Uterine smooth muscle cell (primary cell): ENCODE results near the gene RPL41. TPM values are rescaled to one million over a fixed set of nuclear protein-coding genes. Genes with fewer than 3 reads are reported as not detected.

Source experiments
- total RNA-seq: library from RNA; depleted of rRNA; stranded (reverse); fragments of >200 nt; gene quantifications from 2 replicates; pipeline ENCODE4 v1.2.3, GENCODE V29; 2014

RPL41 gene
- 1,557 and 2,417 TPM in 2 replicates for total RNA-seq

GRCh38 chr12:56116267-56117081, at the start of gene RPL41:
Gene RPL41, plus strand, starts transcription at chr12:56116633.

GRCh38 chr12:56079723-56080555, 36.5 kb upstream of the RPL41 start, which contains the start of gene ERBB3:
Gene ERBB3, plus strand, starts transcription at chr12:56080165. Its CDS starts 136 bp downstream, at chr12:56080301.

DNA sequence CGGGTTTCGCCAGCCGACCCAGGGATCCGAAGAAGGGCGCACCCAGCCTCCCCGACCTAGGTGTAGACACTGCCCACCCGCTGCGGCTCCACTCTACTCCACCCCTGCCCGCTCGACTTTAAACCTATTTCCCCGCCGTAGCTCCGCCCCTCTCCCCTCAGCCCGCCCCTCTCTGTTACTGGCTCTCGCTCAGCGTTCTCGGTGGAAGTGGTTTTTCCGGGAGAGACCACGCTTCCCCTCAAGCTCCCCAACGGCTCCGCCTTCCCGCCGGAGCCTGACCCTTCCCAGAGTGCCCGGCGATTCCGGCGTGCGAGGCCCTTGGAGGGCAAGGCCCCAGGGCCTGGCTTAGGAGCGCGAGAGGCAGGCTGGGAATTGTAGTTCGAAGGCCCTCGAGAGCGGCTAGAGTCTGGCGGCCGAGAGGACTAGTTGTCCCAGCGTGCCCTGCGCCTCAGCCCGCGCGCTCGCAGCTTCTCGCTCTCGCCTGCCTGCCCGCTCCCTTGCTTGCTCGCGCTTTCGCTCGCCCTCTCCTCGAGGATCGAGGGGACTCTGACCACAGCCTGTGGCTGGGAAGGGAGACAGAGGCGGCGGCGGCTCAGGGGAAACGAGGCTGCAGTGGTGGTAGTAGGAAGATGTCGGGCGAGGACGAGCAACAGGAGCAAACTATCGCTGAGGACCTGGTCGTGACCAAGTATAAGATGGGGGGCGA, 12.2 kb upstream of the RPL41 start, which contains the start of gene PA2G4:
TSS of gene PA2G4 (plus strand) at position 451 of the 706 bp plus-strand sequence. CDS start at position 630, 179 bp downstream.

DNA sequence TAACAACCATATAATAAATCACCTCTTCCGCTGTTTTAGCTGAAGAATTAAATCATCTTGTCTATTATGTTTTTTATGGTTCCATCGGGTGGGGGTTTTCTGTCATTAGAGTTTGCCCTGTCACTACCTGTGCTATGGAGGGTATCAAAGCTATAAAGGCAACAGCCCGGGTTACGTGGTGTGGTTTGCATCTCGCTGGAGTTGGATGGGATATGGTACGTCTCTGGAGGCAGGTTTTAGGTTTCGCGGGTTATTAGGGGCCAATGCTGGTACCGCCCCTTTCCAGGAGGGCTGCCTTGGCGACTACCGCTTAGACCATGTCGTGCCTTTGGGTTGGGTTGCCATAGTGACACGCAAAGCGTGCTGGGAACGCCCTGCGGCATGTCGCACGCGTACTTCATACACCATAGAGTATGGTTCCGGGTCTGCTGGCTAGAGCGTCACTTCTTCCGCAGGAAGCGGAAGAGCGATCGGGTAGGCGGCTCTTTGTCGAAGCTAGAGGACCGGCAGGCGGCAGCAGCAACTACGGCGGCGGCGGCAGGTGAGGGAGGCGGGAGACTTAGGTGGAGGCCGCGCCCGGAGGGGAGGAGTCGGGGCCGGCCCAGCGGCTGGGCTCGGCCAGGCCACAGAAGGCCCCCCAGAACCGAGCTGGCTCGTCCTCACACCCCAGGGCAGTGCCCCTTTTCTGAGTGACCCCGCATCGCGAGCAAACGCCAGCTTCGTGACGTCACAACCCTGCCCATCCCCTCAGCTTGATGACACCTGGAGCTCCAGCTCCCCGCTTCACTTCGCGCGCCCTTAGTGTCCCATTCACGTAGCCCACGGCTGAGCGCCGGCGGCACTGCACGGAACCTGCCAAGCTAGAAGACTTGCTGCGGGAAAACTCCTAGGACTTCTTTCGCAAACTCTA, 1.6 kb downstream of the RPL41 start, which contains the start of gene ZC3H10:
TSS of gene ZC3H10 (plus strand) at position 489 of the 910 bp plus-strand sequence. CDS start 2,297 bp downstream, outside the sequence.

DNA sequence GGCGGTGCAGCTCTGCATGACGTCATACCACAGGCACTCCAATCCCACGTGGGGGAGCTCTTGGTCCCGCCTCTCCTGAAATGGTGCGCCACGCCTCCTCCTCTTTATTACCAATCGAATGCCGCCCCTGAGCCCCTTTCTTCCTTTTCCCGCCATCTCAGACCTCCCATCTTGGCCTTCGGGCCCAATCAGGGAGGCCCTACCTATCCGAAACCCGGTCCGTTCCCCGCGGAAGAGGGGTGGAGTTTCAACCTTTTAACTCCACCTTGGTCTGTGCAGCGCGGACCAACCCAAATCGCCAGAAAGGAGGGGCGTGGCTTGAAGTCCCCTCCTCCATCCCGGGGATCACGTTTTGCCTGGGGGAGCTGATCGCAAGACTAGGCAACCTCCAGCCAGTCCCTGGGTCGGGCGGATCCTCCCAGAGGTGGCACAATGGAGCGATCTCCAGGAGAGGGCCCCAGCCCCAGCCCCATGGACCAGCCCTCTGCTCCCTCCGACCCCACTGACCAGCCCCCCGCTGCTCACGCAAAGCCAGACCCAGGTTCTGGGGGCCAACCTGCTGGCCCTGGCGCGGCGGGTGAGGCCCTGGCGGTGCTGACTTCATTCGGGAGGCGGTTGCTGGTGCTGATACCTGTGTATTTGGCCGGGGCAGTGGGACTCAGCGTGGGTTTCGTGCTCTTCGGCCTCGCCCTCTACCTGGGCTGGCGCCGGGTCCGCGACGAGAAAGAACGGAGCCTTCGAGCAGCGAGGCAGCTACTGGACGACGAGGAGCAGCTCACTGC, 11.6 kb downstream of the RPL41 start, which contains the start of gene ESYT1:
TSS of gene ESYT1 (plus strand) at position 380 of the 782 bp plus-strand sequence. CDS start at position 433, 53 bp downstream.

DNA sequence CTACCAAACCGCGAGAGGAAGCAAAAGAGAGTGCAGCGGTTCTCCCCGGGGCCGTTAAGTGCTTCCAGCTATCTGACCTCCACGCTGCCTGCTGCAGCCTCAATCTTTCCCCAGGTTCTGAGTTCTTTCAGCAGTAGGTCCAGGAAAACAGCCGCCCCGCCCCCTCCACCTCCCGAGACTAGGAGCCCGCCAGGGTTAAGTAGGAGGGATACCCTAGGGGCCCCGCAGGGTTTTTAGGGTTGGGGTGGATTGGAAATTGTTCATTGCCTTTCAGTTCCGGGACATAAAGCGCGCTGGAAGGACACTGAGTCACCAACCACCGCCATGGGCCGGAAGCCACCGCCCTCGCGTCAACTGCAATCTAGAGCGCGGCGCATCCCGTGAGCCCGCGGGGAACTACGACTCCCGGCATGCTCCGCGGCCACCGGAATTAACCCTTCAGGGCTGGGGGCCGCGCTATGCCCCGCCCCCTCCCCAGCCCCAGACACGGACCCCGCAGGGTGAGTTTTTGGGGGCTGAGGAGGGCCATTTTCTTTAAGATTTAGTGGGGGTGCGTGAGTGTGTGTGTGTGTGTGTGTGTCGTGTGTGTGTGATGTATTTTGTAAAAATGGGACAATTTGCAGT, 35.8 kb downstream of the RPL41 start, which contains the start of gene MYL6B:
TSS of gene MYL6B (plus strand) at position 456 of the 624 bp plus-strand sequence. CDS start 1,332 bp downstream, outside the sequence.

DNA sequence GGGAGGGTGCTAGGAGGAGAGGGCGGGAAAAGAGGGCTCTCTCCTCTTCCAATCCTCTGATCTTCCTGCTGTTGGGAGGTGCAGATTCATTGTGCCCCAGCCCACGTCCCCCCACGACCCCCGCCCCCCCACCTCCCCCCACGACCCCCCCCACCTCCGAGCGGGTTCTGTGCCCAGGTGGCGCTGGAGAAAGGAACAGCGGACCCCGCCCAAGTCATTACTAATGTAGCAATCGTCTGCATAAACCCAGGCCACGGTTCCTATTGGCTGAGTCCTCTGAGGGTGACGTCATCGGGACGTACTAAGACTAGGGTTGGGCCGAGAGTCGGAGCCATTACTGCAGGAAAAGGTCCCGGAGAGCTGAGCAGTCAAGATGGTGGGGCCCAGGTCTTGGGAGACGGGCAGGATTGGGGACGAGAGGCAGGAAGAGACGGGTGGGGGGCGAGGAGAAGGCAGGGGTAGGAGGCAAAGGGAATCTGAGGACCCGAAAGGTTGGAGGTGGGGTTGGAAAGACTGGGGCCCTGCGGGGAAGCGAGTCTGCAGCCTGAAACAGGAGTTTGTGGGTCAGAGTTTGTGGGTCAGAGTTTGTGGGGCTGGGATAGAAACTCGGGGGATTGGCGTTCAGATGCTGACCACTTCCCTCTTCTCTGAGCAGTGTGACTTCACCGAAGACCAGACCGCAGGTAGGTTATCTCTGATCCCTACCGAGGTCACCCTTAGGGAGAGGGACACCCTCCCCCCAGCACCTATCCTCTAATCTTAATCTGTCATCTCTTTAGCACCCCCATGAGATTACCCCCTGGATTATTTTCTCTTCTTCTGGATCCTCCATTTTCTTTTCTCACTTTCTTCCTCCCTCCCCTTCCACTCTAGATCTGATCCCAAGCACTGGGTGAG, 41.8 kb downstream of the RPL41 start, which contains the start of gene MYL6:
TSS of gene MYL6 (plus strand) at position 331 of the 897 bp plus-strand sequence. CDS start at position 374, 43 bp downstream.

Other genes with a start within 250 kb of the RPL41 start
- 24.9 and 32.4 TPM in 2 replicates for gene PYM1, start 188.7 kb upstream of the RPL41 start, total RNA-seq
- gene DGKA, start 185.5 kb upstream of the RPL41 start, total RNA-seq, result 29.8 and 32.7 TPM in 2 replicates
- gene PMEL, start 150.6 kb upstream of the RPL41 start, total RNA-seq, result 0.22 and 1.5 TPM in 2 replicates
- gene CDK2, start 149.8 kb upstream of the RPL41 start, total RNA-seq, result 12.2 and 28.4 TPM in 2 replicates
- 41.6 and 51.5 TPM in 2 replicates for gene RAB5B, start 142.6 kb upstream of the RPL41 start, total RNA-seq
- 9.1 and 10.8 TPM in 2 replicates for gene SUOX, start 119.4 kb upstream of the RPL41 start, total RNA-seq
- 1.5 TPM in 2 replicates for gene IKZF4, start 95.6 kb upstream of the RPL41 start, total RNA-seq
- 174 and 483 TPM in 2 replicates for gene RPS26, start 74.7 kb upstream of the RPL41 start, total RNA-seq
- gene ERBB3, start 36.5 kb upstream of the RPL41 start, total RNA-seq, result 0.11 and 0.75 TPM in 2 replicates
- gene PA2G4, start 12.1 kb upstream of the RPL41 start, total RNA-seq, result 107 and 254 TPM in 2 replicates
- 4.7 and 6.3 TPM in 2 replicates for gene ZC3H10, start 1.6 kb downstream of the RPL41 start, total RNA-seq
- gene ESYT1, start 11.6 kb downstream of the RPL41 start, total RNA-seq, result 475 and 484 TPM in 2 replicates
- 59.2 and 112 TPM in 2 replicates for gene MYL6B, start 36.0 kb downstream of the RPL41 start, total RNA-seq
- gene MYL6, start 41.7 kb downstream of the RPL41 start, total RNA-seq, result 2,082 and 2,483 TPM in 2 replicates
- 46.2 and 47.1 TPM in 2 replicates for gene SMARCC2, start 72.8 kb downstream of the RPL41 start, total RNA-seq
- gene RNF41, start 105.3 kb downstream of the RPL41 start, total RNA-seq, result 117 and 180 TPM in 2 replicates
- gene NABP2, start 107.7 kb downstream of the RPL41 start, total RNA-seq, result 19.0 and 34.4 TPM in 2 replicates
- 1.00 TPM in 1 of 2 replicates, not detected in the other for gene SLC39A5, start 113.4 kb downstream of the RPL41 start, total RNA-seq
- gene ANKRD52, start 141.8 kb downstream of the RPL41 start, total RNA-seq, result 18.0 and 21.7 TPM in 2 replicates
- 6.2 and 7.4 TPM in 2 replicates for gene COQ10A, start 150.3 kb downstream of the RPL41 start, total RNA-seq
- gene CS, start 183.7 kb downstream of the RPL41 start, total RNA-seq, result 68.9 and 122 TPM in 2 replicates
- gene CNPY2, start 199.4 kb downstream of the RPL41 start, total RNA-seq, result 87.5 and 89.6 TPM in 2 replicates
- gene PAN2, start 217.4 kb downstream of the RPL41 start, total RNA-seq, result 22.6 and 25.4 TPM in 2 replicates
- gene IL23A, start 222.3 kb downstream of the RPL41 start, total RNA-seq, result 0.22 TPM in 1 of 2 replicates, not detected in the other
- gene STAT2, start 243.5 kb downstream of the RPL41 start, total RNA-seq, result 147 and 327 TPM in 2 replicates
- gene APOF, start 246.2 kb downstream of the RPL41 start, total RNA-seq, result not detected in 2 replicates